Measurements from ENCODE around the gene NUP133.

The NUP133 gene

GRCh38 chr1:229433364-229434004 lies 74.7 kb downstream of the NUP133 start:
- TF ChIP-seq CTCF (IDR thresholded peaks at IDR 0.05; ENCODE audit: control insufficient read depth, insufficient read depth, low read depth, low read length, missing control alignments): no peak
- no peak overlapping the region for H3K4me3 ChIP-seq (ENCODE audit: control insufficient read depth, low read depth, low read length)
- no peak for DNase-seq (ENCODE audit: low read depth)

GRCh38 chr1:229432905-229433304 lies 75.2 kb downstream of the NUP133 start:
- no peak for TF ChIP-seq CTCF (IDR thresholded peaks at IDR 0.05; ENCODE audit: control insufficient read depth, insufficient read depth, low read depth, low read length, missing control alignments)
- no peak for DNase-seq (ENCODE audit: low read depth)
- no peak overlapping the region for H3K4me3 ChIP-seq (ENCODE audit: control insufficient read depth, low read depth, low read length)

GRCh38 chr1:229432116-229432461 lies 76.1 kb downstream of the NUP133 start:
- no peak for DNase-seq (ENCODE audit: low read depth)
- no peak overlapping the region for H3K4me3 ChIP-seq (ENCODE audit: control insufficient read depth, low read depth, low read length)
- no peak for TF ChIP-seq CTCF (IDR thresholded peaks at IDR 0.05; ENCODE audit: control insufficient read depth, insufficient read depth, low read depth, low read length, missing control alignments)

- DNase-seq (ENCODE audit: low read depth): no peak
- TF ChIP-seq CTCF (IDR thresholded peaks at IDR 0.05; ENCODE audit: control insufficient read depth, insufficient read depth, low read depth, low read length, missing control alignments): no peak
- H3K4me3 ChIP-seq (ENCODE audit: control insufficient read depth, low read depth, low read length): no peak overlapping the region
Observed at GRCh38 chr1:229431284-229432115, 76.6 kb downstream of the NUP133 start.

GRCh38 chr1:229430761-229431283 lies 77.3 kb downstream of the NUP133 start:
- TF ChIP-seq CTCF (IDR thresholded peaks at IDR 0.05; ENCODE audit: control insufficient read depth, insufficient read depth, low read depth, low read length, missing control alignments): peak; percentile 2
- no peak for DNase-seq (ENCODE audit: low read depth)
- no peak overlapping the region for H3K4me3 ChIP-seq (ENCODE audit: control insufficient read depth, low read depth, low read length)

- no peak for DNase-seq (ENCODE audit: low read depth)
- no peak overlapping the region for H3K4me3 ChIP-seq (ENCODE audit: control insufficient read depth, low read depth, low read length)
- no peak for TF ChIP-seq CTCF (IDR thresholded peaks at IDR 0.05; ENCODE audit: control insufficient read depth, insufficient read depth, low read depth, low read length, missing control alignments)
Observed at GRCh38 chr1:229428256-229428655, 79.9 kb downstream of the NUP133 start.

All from AG09309 (cell line).